Measurements from ENCODE around the gene DPH1.
A peak's percentile ranks its signal among the peaks of the same experiment; 100 is the strongest.

Gene DPH1

DNA sequence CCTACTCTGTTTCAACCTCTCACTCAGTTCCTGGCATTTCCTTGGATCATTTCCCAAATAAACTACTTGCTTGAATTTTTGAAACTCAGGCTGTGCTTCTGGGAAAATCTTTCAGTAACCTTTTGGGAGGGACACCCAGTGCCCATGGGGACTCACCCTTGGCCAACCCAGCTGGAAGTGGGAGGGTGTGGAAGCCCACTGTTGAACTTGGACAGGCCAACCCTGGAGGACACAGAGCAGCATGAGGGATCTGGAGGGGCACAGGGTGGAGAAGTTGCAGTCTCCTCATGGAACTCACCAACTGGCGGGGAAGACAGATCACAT is 16.0 kb upstream of the DPH1 start:
- Histone ChIP-seq H3K9me3 (ENCODE audit: control insufficient read depth, low read length) (no peaks in the 10 kb centered on the region), H3K9ac (no peak overlapping the region), H3K27ac (no peak overlapping the region), H3K4me2 (ENCODE audit: low read length) (no peak overlapping the region), H2AFZ (no peak overlapping the region), H3K4me1 (peaks cover 11% of the 10 kb centered on the region), H3K4me3 (ENCODE audit: low read depth, low read length) (no peak overlapping the region), H3K79me2 (no peaks in the 10 kb centered on the region), H3K27me3 (ENCODE audit: control insufficient read depth, insufficient read depth, low read length) (no peaks in the 10 kb centered on the region), H3K36me3 (ENCODE audit: control insufficient read depth, insufficient read depth, low read length) (no peaks in the 10 kb centered on the region)
- TF ChIP-seq CTCF (IDR thresholded peaks at IDR 0.05): no peak

- no peaks in the 10 kb centered on the region for H3K9me3 ChIP-seq (ENCODE audit: control insufficient read depth, low read length)
- no peak overlapping the region for H2AFZ ChIP-seq
- H3K79me2 ChIP-seq: no peaks in the 10 kb centered on the region
- no peaks in the 10 kb centered on the region for H3K27me3 ChIP-seq (ENCODE audit: control insufficient read depth, insufficient read depth, low read length)
- H3K27ac ChIP-seq: no peak overlapping the region
- H3K4me2 ChIP-seq (ENCODE audit: low read length): no peak overlapping the region
- H3K36me3 ChIP-seq (ENCODE audit: control insufficient read depth, insufficient read depth, low read length): no peaks in the 10 kb centered on the region
- H3K4me1 ChIP-seq: peaks cover 11% of the 10 kb centered on the region
- no peak overlapping the region for H3K4me3 ChIP-seq (ENCODE audit: low read depth, low read length)
- no peak overlapping the region for H3K9ac ChIP-seq
- no peak for TF ChIP-seq CTCF (IDR thresholded peaks at IDR 0.05)
Measured at GRCh38 chr17:2015314-2015713, 14.6 kb upstream of the DPH1 start.

DNA sequence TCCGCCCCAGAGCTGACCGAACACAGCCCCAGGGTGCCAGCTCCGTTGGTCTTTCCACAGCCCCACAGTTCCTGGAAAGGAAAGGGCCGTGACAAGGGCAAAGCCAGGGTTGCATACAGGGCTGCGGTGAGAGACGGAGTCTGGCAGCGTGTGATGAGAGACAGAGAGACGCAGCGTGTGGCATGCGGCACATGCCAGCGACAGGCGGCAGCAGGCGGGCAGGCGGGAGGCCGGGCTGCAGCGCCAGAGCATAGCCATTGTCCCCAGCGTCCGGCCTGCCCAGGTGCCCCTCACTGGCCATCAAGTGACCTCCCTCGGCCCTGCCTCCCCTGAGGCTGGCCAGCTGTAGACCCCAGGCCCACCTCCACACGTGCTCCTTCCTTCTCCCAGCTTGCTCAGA is 13.5 kb upstream of the DPH1 start:
- Histone ChIP-seq H3K4me1 (peaks cover 11% of the 10 kb centered on the region), H3K27me3 (ENCODE audit: control insufficient read depth, insufficient read depth, low read length) (no peaks in the 10 kb centered on the region), H3K36me3 (ENCODE audit: control insufficient read depth, insufficient read depth, low read length) (no peaks in the 10 kb centered on the region)

DNA sequence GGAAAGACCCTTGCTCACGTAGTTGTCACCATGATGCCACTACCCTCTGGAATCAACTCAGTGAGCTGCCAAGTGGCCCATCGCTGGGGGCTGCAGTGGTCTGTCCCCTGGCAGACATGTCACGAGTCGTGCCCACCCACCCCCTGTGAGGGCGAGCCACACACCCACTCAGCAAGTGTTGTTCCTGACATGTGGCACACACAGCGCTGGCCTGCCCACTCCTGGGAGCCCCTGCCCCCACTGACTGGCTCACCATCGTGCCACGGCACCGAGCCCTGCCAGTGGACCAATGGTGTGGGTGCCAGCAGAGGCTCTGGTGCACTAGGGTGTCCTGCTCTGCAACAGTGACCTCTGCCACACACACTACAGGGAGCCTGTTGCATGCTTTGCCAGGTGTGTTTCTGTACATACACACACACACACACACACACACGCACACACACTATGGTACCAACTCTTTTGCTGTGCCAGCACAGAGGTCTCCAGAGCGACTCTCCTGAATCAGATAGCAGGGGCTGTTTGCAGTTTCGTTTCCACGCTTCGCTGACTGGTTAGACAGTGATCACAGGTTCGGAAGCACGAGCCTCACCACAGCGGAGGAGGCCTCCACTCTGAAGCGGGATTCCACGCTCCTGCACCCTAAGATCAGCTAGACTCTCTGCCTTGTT is 12.5 kb upstream of the DPH1 start:
- H2AFZ ChIP-seq: no peak overlapping the region
- no peaks in the 10 kb centered on the region for H3K9me3 ChIP-seq (ENCODE audit: control insufficient read depth, low read length)
- H3K4me1 ChIP-seq: peaks cover 8% of the 10 kb centered on the region
- no peak overlapping the region for H3K27ac ChIP-seq
- no peaks in the 10 kb centered on the region for H3K36me3 ChIP-seq (ENCODE audit: control insufficient read depth, insufficient read depth, low read length)
- H3K4me3 ChIP-seq (ENCODE audit: low read depth, low read length): no peak overlapping the region
- no peak for TF ChIP-seq CTCF (IDR thresholded peaks at IDR 0.05)
- H3K4me2 ChIP-seq (ENCODE audit: low read length): peak overlapping the region; percentile 65
- no peak overlapping the region for H3K9ac ChIP-seq
- H3K79me2 ChIP-seq: no peaks in the 10 kb centered on the region
- no peaks in the 10 kb centered on the region for H3K27me3 ChIP-seq (ENCODE audit: control insufficient read depth, insufficient read depth, low read length)

More for the DNA sequence above, 13.5 kb upstream of the DPH1 start:
- H3K27ac ChIP-seq: no peak overlapping the region
- H3K4me2 ChIP-seq (ENCODE audit: low read length): no peak overlapping the region
- H3K9ac ChIP-seq: no peak overlapping the region
- H2AFZ ChIP-seq: no peak overlapping the region
- no peaks in the 10 kb centered on the region for H3K79me2 ChIP-seq
- H3K9me3 ChIP-seq (ENCODE audit: control insufficient read depth, low read length): no peaks in the 10 kb centered on the region
- H3K4me3 ChIP-seq (ENCODE audit: low read depth, low read length): no peak overlapping the region
- no peak for TF ChIP-seq CTCF (IDR thresholded peaks at IDR 0.05)

Data from parathyroid adenoma (tissue), 2 donors.